HEK293T (cell line): ENCODE measurements around the gene DCUN1D2.

Experiments
- BHLHE40 ChIP-seq: fragments of 450-650 bp; IDR thresholded peaks from 2 replicates; pipeline ENCODE4 v1.6.1; 2016; ENCODE audit warnings: mild to moderate bottlenecking, moderate library complexity, borderline replicate concordance
- CTBP1 ChIP-seq: fragments of 450-650 bp; IDR thresholded peaks from 2 replicates; pipeline ENCODE4 v1.6.1; 2016; ENCODE audit warnings: borderline replicate concordance
- FOXA1 ChIP-seq: fragments of 450-650 bp; IDR thresholded peaks from 2 replicates; pipeline ENCODE4 v1.6.1; 2016; ENCODE audit warnings: mild to moderate bottlenecking
- FOXK2 ChIP-seq: fragments of 450-650 bp; IDR thresholded peaks from 2 replicates; pipeline ENCODE4 v1.6.1; 2016; ENCODE audit warnings: mild to moderate bottlenecking
- HDGF ChIP-seq: fragments of 450-650 bp; IDR thresholded peaks from 2 replicates; pipeline ENCODE4 v1.6.1; 2017; ENCODE audit warnings: antibody characterized with exemption, borderline replicate concordance
- NFRKB ChIP-seq: fragments of 450-650 bp; IDR thresholded peaks from 2 replicates; pipeline ENCODE4 v1.6.1; 2016; ENCODE audit warnings: mild to moderate bottlenecking, moderate library complexity
- PKNOX1 ChIP-seq: fragments of 450-650 bp; IDR thresholded peaks from 2 replicates; pipeline ENCODE4 v1.6.1; 2016
- SP1 ChIP-seq: fragments of 450-650 bp; IDR thresholded peaks from 2 replicates; pipeline ENCODE4 v1.6.1; 2017
- SUZ12 ChIP-seq: fragments of 450-650 bp; IDR thresholded peaks from 2 replicates; pipeline ENCODE4 v1.6.1; 2016; ENCODE audit warnings: mild to moderate bottlenecking

DNA sequence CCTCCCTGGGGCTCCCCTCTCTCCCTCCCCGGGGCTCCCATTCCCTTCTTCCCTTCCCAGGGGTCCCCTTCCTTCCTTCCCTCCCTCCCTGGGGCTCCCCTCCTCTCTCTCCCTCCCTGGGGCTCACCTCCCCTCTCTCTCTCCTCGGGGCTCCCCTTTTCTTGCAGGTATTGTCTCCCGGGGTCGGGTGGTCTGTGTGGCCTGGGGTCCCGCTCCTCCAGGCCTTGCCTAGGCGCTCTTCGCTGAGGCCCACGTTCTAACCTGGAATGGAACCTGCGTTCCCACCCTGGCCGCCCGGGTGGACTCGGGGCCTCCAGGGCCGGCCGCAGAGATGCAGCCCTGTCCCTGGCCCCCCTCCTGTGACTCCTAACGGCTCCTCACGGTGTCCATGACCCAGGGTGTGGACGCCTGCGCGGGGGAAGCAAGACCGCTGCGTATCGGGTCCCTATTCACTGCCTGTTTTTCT lies 940 bp upstream of the DCUN1D2 start:
- TF ChIP-seq FOXA1 (no peak), NFRKB (no peak), SP1 (no peak), SUZ12 (no peak), HDGF (no peak), FOXK2 (no peak), CTBP1 (no peak), PKNOX1 (no peak), BHLHE40 (no peak)
